Measurements from ENCODE around the gene ACAN.

ACAN gene

GRCh38 chr15:88805031-88805780 is 2.0 kb downstream of the ACAN start:
- peak; percentile 40 for TF ChIP-seq CTCF (IDR thresholded peaks at IDR 0.05; ENCODE audit: control insufficient read depth, extremely low read depth, insufficient read depth)
- H3K4me3 ChIP-seq (ENCODE audit: low read depth, low read length) = no peak overlapping the region
- DNase-seq (ENCODE audit: low read depth) = no peak

- H3K4me3 ChIP-seq (ENCODE audit: low read depth, low read length) = no peak overlapping the region
- no peak for DNase-seq (ENCODE audit: low read depth)
- no peak for TF ChIP-seq CTCF (IDR thresholded peaks at IDR 0.05; ENCODE audit: control insufficient read depth, extremely low read depth, insufficient read depth)
These were observed 7.2 kb downstream of the ACAN start for GRCh38 chr15:88810446-88810845.

- H3K4me3 ChIP-seq (ENCODE audit: low read depth, low read length) = no peak overlapping the region
- no peak for DNase-seq (ENCODE audit: low read depth)
- no peak for TF ChIP-seq CTCF (IDR thresholded peaks at IDR 0.05; ENCODE audit: control insufficient read depth, extremely low read depth, insufficient read depth)
These were observed 8.9 kb downstream of the ACAN start for GRCh38 chr15:88812133-88812532.

- H3K4me3 ChIP-seq (ENCODE audit: low read depth, low read length) = no peak overlapping the region
- TF ChIP-seq CTCF (IDR thresholded peaks at IDR 0.05; ENCODE audit: control insufficient read depth, extremely low read depth, insufficient read depth) = no peak
- no peak for DNase-seq (ENCODE audit: low read depth)
These were observed 10.7 kb downstream of the ACAN start for GRCh38 chr15:88813960-88814359.

GRCh38 chr15:88814393-88814792 is 11.2 kb downstream of the ACAN start:
- DNase-seq (ENCODE audit: low read depth) = no peak
- no peak for TF ChIP-seq CTCF (IDR thresholded peaks at IDR 0.05; ENCODE audit: control insufficient read depth, extremely low read depth, insufficient read depth)
- H3K4me3 ChIP-seq (ENCODE audit: low read depth, low read length) = no peak overlapping the region

DNA sequence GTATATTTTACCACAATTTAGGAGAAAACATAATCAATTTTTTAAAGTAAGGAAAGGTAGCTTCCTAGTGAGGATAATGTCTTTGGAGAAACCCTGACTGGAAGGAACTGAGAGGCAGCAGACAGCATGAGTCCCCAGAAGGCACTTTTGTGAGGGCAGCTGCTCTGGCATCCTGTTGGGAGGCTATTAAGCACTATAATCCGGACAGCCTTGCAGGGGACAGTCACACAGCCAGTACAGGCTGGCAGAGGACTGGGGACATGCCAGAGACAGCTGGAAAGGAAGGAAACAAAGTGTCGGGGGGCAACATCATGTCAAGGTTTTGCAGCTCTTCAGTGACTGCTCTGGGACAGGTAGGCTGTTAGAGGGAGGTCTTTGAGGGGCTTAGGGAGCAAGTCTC is 15.7 kb downstream of the ACAN start:
- TF ChIP-seq CTCF (IDR thresholded peaks at IDR 0.05; ENCODE audit: control insufficient read depth, extremely low read depth, insufficient read depth) = no peak
- no peak overlapping the region for H3K4me3 ChIP-seq (ENCODE audit: low read depth, low read length)
- no peak for DNase-seq (ENCODE audit: low read depth)

DNA sequence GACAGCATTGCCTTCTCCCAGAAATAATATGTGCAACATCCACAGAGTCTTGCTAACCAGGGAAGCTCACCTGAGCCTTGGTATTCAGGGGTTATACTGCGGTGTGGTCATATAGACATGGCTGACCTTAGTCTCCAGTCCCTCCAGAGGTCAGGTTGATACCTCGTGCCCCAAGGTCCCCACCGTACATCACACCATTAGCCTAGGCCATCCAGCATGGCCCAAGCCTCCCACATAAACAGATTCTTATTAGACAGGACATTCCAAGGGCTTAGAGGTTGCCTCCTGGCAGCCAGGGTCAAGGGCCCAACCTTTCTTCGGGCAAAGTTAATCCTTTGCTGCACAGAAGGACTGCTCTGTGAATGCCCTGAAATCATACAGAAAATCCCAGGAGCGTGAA is 18.8 kb downstream of the ACAN start:
- no peak for DNase-seq (ENCODE audit: low read depth)
- H3K4me3 ChIP-seq (ENCODE audit: low read depth, low read length) = no peak overlapping the region
- TF ChIP-seq CTCF (IDR thresholded peaks at IDR 0.05; ENCODE audit: control insufficient read depth, extremely low read depth, insufficient read depth) = no peak

Data from LNCaP clone FGC (cell line).